ENCODE data around the gene SNN.

DNA sequence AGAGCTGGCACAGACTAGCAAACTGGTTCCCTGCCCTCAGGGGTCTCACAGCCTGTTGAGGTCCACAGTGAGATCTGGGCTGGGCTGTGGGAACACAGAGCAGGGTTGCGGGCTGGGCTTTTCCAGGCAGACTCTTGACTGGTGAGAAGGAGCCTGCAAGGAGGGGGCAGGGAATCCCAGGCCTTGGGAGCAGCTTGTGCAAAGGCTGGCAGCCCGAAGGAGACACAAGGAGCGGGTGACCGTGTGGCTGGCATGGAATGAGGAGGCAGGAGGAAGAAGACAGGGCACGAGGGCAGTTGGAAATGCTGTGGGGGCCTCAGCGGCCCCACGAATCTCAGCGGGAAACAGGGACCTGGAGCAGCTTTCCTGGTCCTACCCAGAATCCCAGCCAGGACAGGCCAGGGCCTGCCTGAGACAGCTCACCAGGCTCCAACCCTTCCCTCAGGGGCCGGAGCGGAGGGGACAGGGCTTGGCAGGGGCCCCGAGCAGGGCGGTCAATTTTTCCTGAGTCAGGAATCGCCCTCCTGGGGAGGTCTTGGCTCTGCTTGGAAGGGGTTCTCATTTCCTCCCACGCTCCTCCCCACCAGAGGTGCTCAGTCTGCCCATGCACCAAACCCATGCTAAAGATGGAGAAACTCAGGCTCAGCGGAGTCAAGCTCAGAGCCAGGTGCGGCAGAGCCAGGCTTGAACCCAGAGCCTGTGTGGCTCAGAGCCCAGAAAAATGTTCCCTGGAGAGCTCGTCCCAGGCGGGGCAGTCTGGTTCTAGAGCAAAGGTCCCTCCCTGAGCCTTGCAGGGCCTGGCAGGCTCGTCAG lies 9.2 kb upstream of the SNN start:
- TF ChIP-seq, protein P1, sequence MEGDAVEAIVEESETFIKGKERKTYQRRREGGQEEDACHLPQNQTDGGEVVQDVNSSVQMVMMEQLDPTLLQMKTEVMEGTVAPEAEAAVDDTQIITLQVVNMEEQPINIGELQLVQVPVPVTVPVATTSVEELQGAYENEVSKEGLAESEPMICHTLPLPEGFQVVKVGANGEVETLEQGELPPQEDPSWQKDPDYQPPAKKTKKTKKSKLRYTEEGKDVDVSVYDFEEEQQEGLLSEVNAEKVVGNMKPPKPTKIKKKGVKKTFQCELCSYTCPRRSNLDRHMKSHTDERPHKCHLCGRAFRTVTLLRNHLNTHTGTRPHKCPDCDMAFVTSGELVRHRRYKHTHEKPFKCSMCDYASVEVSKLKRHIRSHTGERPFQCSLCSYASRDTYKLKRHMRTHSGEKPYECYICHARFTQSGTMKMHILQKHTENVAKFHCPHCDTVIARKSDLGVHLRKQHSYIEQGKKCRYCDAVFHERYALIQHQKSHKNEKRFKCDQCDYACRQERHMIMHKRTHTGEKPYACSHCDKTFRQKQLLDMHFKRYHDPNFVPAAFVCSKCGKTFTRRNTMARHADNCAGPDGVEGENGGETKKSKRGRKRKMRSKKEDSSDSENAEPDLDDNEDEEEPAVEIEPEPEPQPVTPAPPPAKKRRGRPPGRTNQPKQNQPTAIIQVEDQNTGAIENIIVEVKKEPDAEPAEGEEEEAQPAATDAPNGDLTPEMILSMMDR (IDR thresholded peaks at IDR 0.05): no peak
- no peak for TF ChIP-seq EZH2 (IDR thresholded peaks at IDR 0.05; ENCODE audit: borderline replicate concordance, insufficient read depth, low read depth, low read length, poor library complexity, severe bottlenecking)

Measured in B cell (primary cell).